OCI-LY1 (cell line): ENCODE measurements around the gene ARFGAP3.
"Not testable (repeated sequence)": the region's sequence is repeated elsewhere in the genome, so short reads cannot be mapped to it uniquely, and the experiment has no call there.

ENCODE experiments used
- H2AFZ ChIP-seq: fragments of 200-600 bp; sonication (generic), shearing (Covaris generic); 2 replicates; pipeline ENCODE4 v1.6.0; 2014; ENCODE audit warnings: antibody characterized with exemption, mild to moderate bottlenecking, low read length
- H3F3A ChIP-seq: fragments of 200-600 bp; sonication (generic), shearing (Covaris generic); 2 replicates; pipeline ENCODE4 v1.6.0; 2014; ENCODE audit warnings: mild to moderate bottlenecking, antibody characterized with exemption, low read length, moderate library complexity; ENCODE audit not compliant: insufficient read depth
- H3K27ac ChIP-seq: fragments of 200-600 bp; sonication (generic); 2 replicates; pipeline ENCODE4 v1.5.1; 2014; ENCODE audit warnings: low read length, mixed run types, mild to moderate bottlenecking, low read depth; ENCODE audit not compliant: poor library complexity, severe bottlenecking
- H3K27me3 ChIP-seq: fragments of 200-600 bp; sonication (generic); 2 replicates; pipeline ENCODE4 v1.6.0; 2014; ENCODE audit warnings: antibody characterized with exemption, mild to moderate bottlenecking, low read length, moderate library complexity; ENCODE audit not compliant: insufficient read depth
- H3K36me3 ChIP-seq: fragments of 200-600 bp; sonication (generic); 2 replicates; pipeline ENCODE4 v1.6.1; 2014; ENCODE audit warnings: mild to moderate bottlenecking, antibody characterized with exemption, low read length, moderate library complexity, mixed read lengths; ENCODE audit not compliant: insufficient read depth
- H3K4me1 ChIP-seq: fragments of 200-600 bp; sonication (generic); 2 replicates; pipeline ENCODE4 v1.5.1; 2014; ENCODE audit warnings: mild to moderate bottlenecking, low read length, moderate library complexity; ENCODE audit not compliant: insufficient read depth, severe bottlenecking
- H3K4me2 ChIP-seq: fragments of 200-600 bp; sonication (generic), shearing (Covaris generic); 2 replicates; pipeline ENCODE4 v1.6.1; 2014; ENCODE audit warnings: low read length
- H3K4me3 ChIP-seq: fragments of 200-600 bp; sonication (generic); 2 replicates; pipeline ENCODE4 v1.5.1; 2014; ENCODE audit warnings: low read length, low read depth, mild to moderate bottlenecking, mixed read lengths; ENCODE audit not compliant: poor library complexity, severe bottlenecking
- H3K79me2 ChIP-seq: fragments of 200-600 bp; shearing (Covaris generic); 2 replicates; pipeline ENCODE4 v1.6.1; 2016; ENCODE audit warnings: mixed run types, low read length, mixed read lengths; ENCODE audit not compliant: insufficient read depth
- H3K9ac ChIP-seq: fragments of 200-600 bp; sonication (generic), shearing (Covaris generic); 2 replicates; pipeline ENCODE4 v1.6.1; 2014; ENCODE audit warnings: mild to moderate bottlenecking, low read length, mixed read lengths
- H3K9me2 ChIP-seq: fragments of 200-600 bp; sonication (generic), shearing (Covaris generic); 2 replicates; pipeline ENCODE4 v1.6.1; 2014; ENCODE audit warnings: low read depth, mild to moderate bottlenecking, low read length, mixed read lengths
- H3K9me3 ChIP-seq: fragments of 200-600 bp; shearing (Covaris generic); 2 replicates; pipeline ENCODE4 v1.6.1; 2014; ENCODE audit warnings: low read length, mixed read lengths
- H4K20me1 ChIP-seq: fragments of 200-600 bp; sonication (generic), shearing (Covaris generic); 2 replicates; pipeline ENCODE4 v1.6.0; 2016; ENCODE audit warnings: mild to moderate bottlenecking, low read length; ENCODE audit not compliant: insufficient read depth
- CTCF ChIP-seq: fragments of 200-600 bp; sonication (generic), shearing (Covaris generic); IDR thresholded peaks from 2 replicates; pipeline ENCODE4 v1.5.1; 2017; ENCODE audit warnings: mild to moderate bottlenecking, antibody characterized with exemption, low read length, moderate library complexity, mixed read lengths
- EZH2 ChIP-seq: fragments of 200-600 bp; sonication (generic), shearing (Covaris generic); IDR thresholded peaks from 2 replicates; pipeline ENCODE4 v1.8.0; 2017; ENCODE audit warnings: borderline replicate concordance, mixed run types, mild to moderate bottlenecking, antibody characterized with exemption, low read length, moderate library complexity, mixed read lengths

The ARFGAP3 gene

GRCh38 chr22:42785706-42786499 is 71.2 kb downstream of the ARFGAP3 start:
- Histone ChIP-seq H4K20me1 (no peaks in the 10 kb centered on the region), H3K27me3 (no peaks in the 10 kb centered on the region), H3K36me3 (no peaks in the 10 kb centered on the region), H3K4me2 (no peak overlapping the region), H3K9ac (no peak overlapping the region), H3K27ac (no peak overlapping the region), H3K4me1 (no peaks in the 10 kb centered on the region), H3K9me2 (no peaks in the 10 kb centered on the region), H3K4me3 (no peak overlapping the region), H3K79me2 (no peaks in the 10 kb centered on the region), H3F3A (no peaks in the 10 kb centered on the region), H2AFZ (no peak overlapping the region), H3K9me3 (no peaks in the 10 kb centered on the region)
- TF ChIP-seq CTCF (no peak), EZH2 (no peak)

- not testable (repeated sequence) for H3K4me3 ChIP-seq, H3K79me2 ChIP-seq, H2AFZ ChIP-seq, H3K4me2 ChIP-seq, H3F3A ChIP-seq, H3K9me3 ChIP-seq, H3K36me3 ChIP-seq, H3K9me2 ChIP-seq, H3K4me1 ChIP-seq, H4K20me1 ChIP-seq, H3K9ac ChIP-seq, H3K27ac ChIP-seq, H3K27me3 ChIP-seq
These were observed 74.8 kb downstream of the ARFGAP3 start for GRCh38 chr22:42782306-42782705.

GRCh38 chr22:42780070-42780540 is 77.0 kb downstream of the ARFGAP3 start:
- Histone ChIP-seq H2AFZ (no peak overlapping the region), H3K9ac (no peak overlapping the region), H3K4me2 (no peak overlapping the region), H3K9me3 (peaks cover under 1% of the 10 kb centered on the region), H3K9me2 (no peaks in the 10 kb centered on the region), H3K36me3 (peaks cover under 1% of the 10 kb centered on the region; the same call in 1 of the 2 replicates), H3K4me3 (no peak overlapping the region), H3K27me3 (peaks cover under 1% of the 10 kb centered on the region; the same call in 1 of the 2 replicates), H3K79me2 (no peaks in the 10 kb centered on the region), H3K27ac (no peak overlapping the region), H3K4me1 (no peaks in the 10 kb centered on the region), H3F3A (no peaks in the 10 kb centered on the region), H4K20me1 (no peaks in the 10 kb centered on the region)
- no peak for TF ChIP-seq EZH2
- peak; percentile 83 for TF ChIP-seq CTCF

GRCh38 chr22:42777126-42777525 is 79.9 kb downstream of the ARFGAP3 start:
- Histone ChIP-seq H3K9me2 (no peaks in the 10 kb centered on the region), H3K4me3 (no peak overlapping the region), H3K27ac (no peak overlapping the region), H3K36me3 (peaks cover 6% of the 10 kb centered on the region; the same call in 1 of the 2 replicates), H3K9me3 (peaks cover 6% of the 10 kb centered on the region), H3K79me2 (no peaks in the 10 kb centered on the region), H3F3A (no peaks in the 10 kb centered on the region), H3K9ac (no peak overlapping the region), H3K27me3 (peaks cover 7% of the 10 kb centered on the region; the same call in 1 of the 2 replicates), H3K4me1 (no peaks in the 10 kb centered on the region), H4K20me1 (no peaks in the 10 kb centered on the region), H3K4me2 (no peak overlapping the region), H2AFZ (no peak overlapping the region)
- no peak for TF ChIP-seq EZH2
- no peak for TF ChIP-seq CTCF
